Measurements from ENCODE around the gene TIAM1. TPM values are rescaled to one million over a fixed set of nuclear protein-coding genes. Genes with fewer than 3 reads are reported as not detected.

TIAM1 gene
- total RNA-seq, 1 donor, result 16.3 TPM

- H3K79me2 ChIP-seq (ENCODE audit: insufficient read depth, low read length), result no peaks in the 10 kb centered on the region
- DNase-seq (ENCODE audit: insufficient read length, low spot score, missing footprints), result no peak
- H3K4me1 ChIP-seq (ENCODE audit: insufficient read depth, low read length), result no peaks in the 10 kb centered on the region
- no peak overlapping the region for H3K4me3 ChIP-seq (ENCODE audit: insufficient read depth, low read length)
- no peak for TF ChIP-seq CTCF (IDR thresholded peaks at IDR 0.05; ENCODE audit: extremely low read depth, low read depth, low read length)
- no peak overlapping the region for H3K27ac ChIP-seq (ENCODE audit: low read depth, low read length)
- H2AFZ ChIP-seq (ENCODE audit: low read length), result no peak overlapping the region
- H3K27me3 ChIP-seq (ENCODE audit: insufficient read depth, low read length), result peaks cover 2% of the 10 kb centered on the region
- no peaks in the 10 kb centered on the region for H3K36me3 ChIP-seq (ENCODE audit: insufficient read depth, low read length)
- no peaks in the 10 kb centered on the region for H4K20me1 ChIP-seq (ENCODE audit: insufficient read depth, low read length)
- no peak overlapping the region for H3K4me2 ChIP-seq (ENCODE audit: insufficient read depth, low read length)
- H3K9me3 ChIP-seq (ENCODE audit: low read depth, low read length), result no peaks in the 10 kb centered on the region
Observed at GRCh38 chr21:31103163-31103562, 240.9 kb downstream of the TIAM1 start.

- no peaks in the 10 kb centered on the region for H4K20me1 ChIP-seq (ENCODE audit: insufficient read depth, low read length)
- H3K27ac ChIP-seq (ENCODE audit: low read depth, low read length), result no peak overlapping the region
- H3K9me3 ChIP-seq (ENCODE audit: low read depth, low read length), result no peaks in the 10 kb centered on the region
- H3K79me2 ChIP-seq (ENCODE audit: insufficient read depth, low read length), result no peaks in the 10 kb centered on the region
- H3K4me2 ChIP-seq (ENCODE audit: insufficient read depth, low read length), result no peak overlapping the region
- H3K27me3 ChIP-seq (ENCODE audit: insufficient read depth, low read length), result peaks cover 2% of the 10 kb centered on the region
- H3K36me3 ChIP-seq (ENCODE audit: insufficient read depth, low read length), result no peaks in the 10 kb centered on the region
- no peak for TF ChIP-seq CTCF (IDR thresholded peaks at IDR 0.05; ENCODE audit: extremely low read depth, low read depth, low read length)
- peak; percentile 31 for DNase-seq (ENCODE audit: insufficient read length, low spot score, missing footprints)
- no peaks in the 10 kb centered on the region for H3K4me1 ChIP-seq (ENCODE audit: insufficient read depth, low read length)
- H2AFZ ChIP-seq (ENCODE audit: low read length), result no peak overlapping the region
- H3K4me3 ChIP-seq (ENCODE audit: insufficient read depth, low read length), result no peak overlapping the region
Observed at GRCh38 chr21:31099122-31099521, 244.9 kb downstream of the TIAM1 start.

GRCh38 chr21:31098576-31099005, 245.5 kb downstream of the TIAM1 start:
- H4K20me1 ChIP-seq (ENCODE audit: insufficient read depth, low read length), result no peaks in the 10 kb centered on the region
- H3K4me2 ChIP-seq (ENCODE audit: insufficient read depth, low read length), result peak overlapping the region; percentile 14
- peak; percentile 92 for TF ChIP-seq CTCF (IDR thresholded peaks at IDR 0.05; ENCODE audit: extremely low read depth, low read depth, low read length)
- peak; percentile 82 for DNase-seq (ENCODE audit: insufficient read length, low spot score, missing footprints)
- no peaks in the 10 kb centered on the region for H3K79me2 ChIP-seq (ENCODE audit: insufficient read depth, low read length)
- no peaks in the 10 kb centered on the region for H3K9me3 ChIP-seq (ENCODE audit: low read depth, low read length)
- H3K27ac ChIP-seq (ENCODE audit: low read depth, low read length), result no peak overlapping the region
- no peaks in the 10 kb centered on the region for H3K4me1 ChIP-seq (ENCODE audit: insufficient read depth, low read length)
- H3K36me3 ChIP-seq (ENCODE audit: insufficient read depth, low read length), result no peaks in the 10 kb centered on the region
- peak overlapping the region; percentile 56 for H2AFZ ChIP-seq (ENCODE audit: low read length)
- no peak overlapping the region for H3K4me3 ChIP-seq (ENCODE audit: insufficient read depth, low read length)
- peaks cover 2% of the 10 kb centered on the region for H3K27me3 ChIP-seq (ENCODE audit: insufficient read depth, low read length)

GRCh38 chr21:31092832-31093625, 251.0 kb downstream of the TIAM1 start:
- H3K9me3 ChIP-seq (ENCODE audit: low read depth, low read length), result no peaks in the 10 kb centered on the region
- H3K4me2 ChIP-seq (ENCODE audit: insufficient read depth, low read length), result no peak overlapping the region
- H3K4me3 ChIP-seq (ENCODE audit: insufficient read depth, low read length), result no peak overlapping the region
- no peaks in the 10 kb centered on the region for H3K79me2 ChIP-seq (ENCODE audit: insufficient read depth, low read length)
- no peaks in the 10 kb centered on the region for H3K36me3 ChIP-seq (ENCODE audit: insufficient read depth, low read length)
- DNase-seq (ENCODE audit: insufficient read length, low spot score, missing footprints), result no peak
- no peak for TF ChIP-seq CTCF (IDR thresholded peaks at IDR 0.05; ENCODE audit: extremely low read depth, low read depth, low read length)
- H4K20me1 ChIP-seq (ENCODE audit: insufficient read depth, low read length), result no peaks in the 10 kb centered on the region
- no peaks in the 10 kb centered on the region for H3K27me3 ChIP-seq (ENCODE audit: insufficient read depth, low read length)
- H2AFZ ChIP-seq (ENCODE audit: low read length), result no peak overlapping the region
- no peaks in the 10 kb centered on the region for H3K4me1 ChIP-seq (ENCODE audit: insufficient read depth, low read length)
- no peak overlapping the region for H3K27ac ChIP-seq (ENCODE audit: low read depth, low read length)
